ENCODE measurements around the gene DNAH17.

- TF ChIP-seq ZNF565 (CRISPR knock-in tag; conservative IDR thresholded peaks at IDR 0.05; ENCODE audit: low read depth) (no peak), ZFP30 (CRISPR knock-in tag; IDR thresholded peaks at IDR 0.05) (no peak), SNAI2 (CRISPR knock-in tag; IDR thresholded peaks at IDR 0.05) (no peak), TCF4 (CRISPR knock-in tag; IDR thresholded peaks at IDR 0.05; ENCODE audit: borderline replicate concordance) (no peak), OSR1 (CRISPR knock-in tag; IDR thresholded peaks at IDR 0.05) (no peak), PPARA (CRISPR knock-in tag; IDR thresholded peaks at IDR 0.05; ENCODE audit: borderline replicate concordance) (no peak), CREB5 (CRISPR knock-in tag; IDR thresholded peaks at IDR 0.05; ENCODE audit: low read depth) (no peak), POU6F1 (CRISPR knock-in tag; IDR thresholded peaks at IDR 0.05; ENCODE audit: borderline replicate concordance, low read depth) (no peak), PATZ1 (CRISPR knock-in tag; IDR thresholded peaks at IDR 0.05; ENCODE audit: borderline replicate concordance) (no peak)
These were observed 192.6 kb downstream of the DNAH17 start for GRCh38 chr17:78384479-78385175.

Measured in SK-N-SH treated with all-trans-retinoic acid at 6 μM for 48 hours (cell line).